GM23248 (cell line): ENCODE measurements around the gene AQP2.

Experiments used
- EZH2 ChIP-seq: fragments of 200-600 bp; sonication (generic); IDR thresholded peaks from 2 replicates; pipeline ENCODE4 v1.6.1; 2018; ENCODE audit warnings: antibody characterized with exemption, mild to moderate bottlenecking; ENCODE audit not compliant: insufficient read depth, poor library complexity, severe bottlenecking
- EZH2phosphoT487 ChIP-seq: fragments of 200-600 bp; sonication (generic); IDR thresholded peaks from 2 replicates; pipeline ENCODE4 v1.6.1; 2018; ENCODE audit warnings: antibody characterized with exemption, moderate library complexity, mild to moderate bottlenecking, low read depth; ENCODE audit not compliant: insufficient read depth

DNA sequence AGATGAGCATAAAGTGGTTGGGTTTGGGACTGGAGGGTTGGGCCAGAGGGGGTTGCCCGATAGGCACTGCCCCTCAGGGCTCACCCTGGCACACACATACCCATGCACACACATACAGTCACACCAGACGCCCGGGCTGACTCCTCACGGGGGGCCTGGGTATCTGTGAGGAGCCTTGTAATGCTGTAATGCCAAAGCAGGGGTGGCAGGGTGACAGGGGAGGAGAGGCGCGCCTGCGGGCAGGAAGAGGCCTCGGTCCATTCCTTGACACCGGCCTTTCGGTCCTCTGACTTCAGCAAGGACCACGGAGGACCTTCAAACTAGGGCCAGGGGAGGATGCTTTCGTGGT is 47.2 kb upstream of the AQP2 start:
- no peak for TF ChIP-seq EZH2
- TF ChIP-seq EZH2phosphoT487: no peak
